ENCODE data around the gene PLEKHG3. TPM values are rescaled to one million over a fixed set of nuclear protein-coding genes. Genes with fewer than 3 reads are reported as not detected.
A peak's percentile ranks its signal among the peaks of the same experiment; 100 is the strongest.

PLEKHG3 gene
- total RNA-seq, 2 donors from 2014 or later = 61.4 to 65.5 TPM

GRCh38 chr14:64692189-64692985, 11.8 kb upstream of the PLEKHG3 start:
- H3K4me3 Mint-ChIP-seq = no peak overlapping the region
- ATAC-seq = no peak
- H3K4me1 Mint-ChIP-seq = peaks cover 42% of the 10 kb centered on the region
- no peaks in the 10 kb centered on the region for H3K36me3 Mint-ChIP-seq (ENCODE audit: low read depth)
- DNase-seq = no peak
- H3K9me3 ChIP-seq (ENCODE audit: control insufficient read depth, low read length, poor library complexity, severe bottlenecking) = no peaks in the 10 kb centered on the region
- H3K27me3 Mint-ChIP-seq = no peaks in the 10 kb centered on the region
- H3K27ac Mint-ChIP-seq = no peak overlapping the region

GRCh38 chr14:64692986-64693809, 11.0 kb upstream of the PLEKHG3 start:
- no peak for DNase-seq
- Mint-ChIP-seq H3K36me3 (ENCODE audit: low read depth) (no peaks in the 10 kb centered on the region), H3K27me3 (no peaks in the 10 kb centered on the region), H3K4me3 (no peak overlapping the region), H3K27ac (peak overlapping the region; percentile 47), H3K4me1 (peaks cover 40% of the 10 kb centered on the region)
- ATAC-seq = no peak
- H3K9me3 ChIP-seq (ENCODE audit: control insufficient read depth, low read length, poor library complexity, severe bottlenecking) = no peaks in the 10 kb centered on the region

GRCh38 chr14:64693810-64694165, 10.4 kb upstream of the PLEKHG3 start:
- no peak for ATAC-seq
- Mint-ChIP-seq H3K36me3 (ENCODE audit: low read depth) (no peaks in the 10 kb centered on the region), H3K27me3 (no peaks in the 10 kb centered on the region), H3K27ac (peak overlapping the region; percentile 47), H3K4me3 (no peak overlapping the region), H3K4me1 (peaks cover 40% of the 10 kb centered on the region)
- no peak for DNase-seq
- H3K9me3 ChIP-seq (ENCODE audit: control insufficient read depth, low read length, poor library complexity, severe bottlenecking) = no peaks in the 10 kb centered on the region

GRCh38 chr14:64695071-64695470, 9.2 kb upstream of the PLEKHG3 start:
- H3K4me1 Mint-ChIP-seq = peaks cover 36% of the 10 kb centered on the region

GRCh38 chr14:64696355-64696857, 7.8 kb upstream of the PLEKHG3 start:
- ATAC-seq = peak; percentile 82
- Mint-ChIP-seq H3K27me3 (no peaks in the 10 kb centered on the region), H3K27ac (peak overlapping the region; percentile 84), H3K4me1 (peaks cover 36% of the 10 kb centered on the region), H3K4me3 (peak overlapping the region; percentile 55), H3K36me3 (ENCODE audit: low read depth) (no peaks in the 10 kb centered on the region)
- H3K9me3 ChIP-seq (ENCODE audit: control insufficient read depth, low read length, poor library complexity, severe bottlenecking) = no peaks in the 10 kb centered on the region
- no peak for DNase-seq

More at GRCh38 chr14:64695071-64695470, 9.2 kb upstream of the PLEKHG3 start:
- H3K27me3 Mint-ChIP-seq = no peaks in the 10 kb centered on the region
- no peak for ATAC-seq
- no peaks in the 10 kb centered on the region for H3K36me3 Mint-ChIP-seq (ENCODE audit: low read depth)
- no peak for DNase-seq
- no peak overlapping the region for H3K4me3 Mint-ChIP-seq
- H3K9me3 ChIP-seq (ENCODE audit: control insufficient read depth, low read length, poor library complexity, severe bottlenecking) = no peaks in the 10 kb centered on the region
- H3K27ac Mint-ChIP-seq = peak overlapping the region; percentile 47

- H3K4me3 Mint-ChIP-seq = no peak overlapping the region
- ATAC-seq = peak; percentile 68
- no peaks in the 10 kb centered on the region for H3K9me3 ChIP-seq (ENCODE audit: control insufficient read depth, low read length, poor library complexity, severe bottlenecking)
- peaks cover 50% of the 10 kb centered on the region for H3K4me1 Mint-ChIP-seq
- no peaks in the 10 kb centered on the region for H3K27me3 Mint-ChIP-seq
- H3K27ac Mint-ChIP-seq = peak overlapping the region; percentile 84
- H3K36me3 Mint-ChIP-seq (ENCODE audit: low read depth) = no peaks in the 10 kb centered on the region
- DNase-seq = no peak
Measured at GRCh38 chr14:64698903-64699302, 5.3 kb upstream of the PLEKHG3 start.

- no peak overlapping the region for H3K27ac Mint-ChIP-seq
- DNase-seq (no peak), ATAC-seq (no peak)
- H3K9me3 ChIP-seq (ENCODE audit: control insufficient read depth, low read length, poor library complexity, severe bottlenecking) = no peaks in the 10 kb centered on the region
- H3K4me1 Mint-ChIP-seq = peaks cover 44% of the 10 kb centered on the region
- no peaks in the 10 kb centered on the region for H3K27me3 Mint-ChIP-seq
- no peak overlapping the region for H3K4me3 Mint-ChIP-seq
- no peaks in the 10 kb centered on the region for H3K36me3 Mint-ChIP-seq (ENCODE audit: low read depth)
Measured at GRCh38 chr14:64700290-64700689, 3.9 kb upstream of the PLEKHG3 start.

GRCh38 chr14:64700894-64701293, 3.3 kb upstream of the PLEKHG3 start:
- H3K9me3 ChIP-seq (ENCODE audit: control insufficient read depth, low read length, poor library complexity, severe bottlenecking) = no peaks in the 10 kb centered on the region
- Mint-ChIP-seq H3K4me1 (peaks cover 48% of the 10 kb centered on the region), H3K27ac (no peak overlapping the region), H3K4me3 (no peak overlapping the region), H3K36me3 (ENCODE audit: low read depth) (peaks cover under 1% of the 10 kb centered on the region), H3K27me3 (no peaks in the 10 kb centered on the region)
- DNase-seq (no peak), ATAC-seq (no peak)

GRCh38 chr14:64701660-64702059, 2.6 kb upstream of the PLEKHG3 start:
- H3K4me1 Mint-ChIP-seq = peaks cover 45% of the 10 kb centered on the region
- DNase-seq (no peak), ATAC-seq (no peak)
- H3K36me3 Mint-ChIP-seq (ENCODE audit: low read depth) = peaks cover 2% of the 10 kb centered on the region
- H3K27ac Mint-ChIP-seq = no peak overlapping the region
- H3K4me3 Mint-ChIP-seq = no peak overlapping the region
- no peaks in the 10 kb centered on the region for H3K27me3 Mint-ChIP-seq
- H3K9me3 ChIP-seq (ENCODE audit: control insufficient read depth, low read length, poor library complexity, severe bottlenecking) = no peaks in the 10 kb centered on the region

- peaks cover 46% of the 10 kb centered on the region for H3K4me1 Mint-ChIP-seq
- peak; percentile 17 for ATAC-seq
- peak overlapping the region; percentile 98 for H3K27ac Mint-ChIP-seq
Measured at GRCh38 chr14:64702493-64703394, 1.5 kb upstream of the PLEKHG3 start.

GRCh38 chr14:64703395-64704142, 655 bp upstream of the PLEKHG3 start:
- H3K9me3 ChIP-seq (ENCODE audit: control insufficient read depth, low read length, poor library complexity, severe bottlenecking) = no peaks in the 10 kb centered on the region
- Mint-ChIP-seq H3K4me1 (peaks cover 50% of the 10 kb centered on the region), H3K36me3 (ENCODE audit: low read depth) (peaks cover 2% of the 10 kb centered on the region), H3K4me3 (peak overlapping the region; percentile 92), H3K27me3 (no peaks in the 10 kb centered on the region), H3K27ac (peak overlapping the region; percentile 98)
- DNase-seq (no peak), ATAC-seq (no peak)

More at GRCh38 chr14:64702493-64703394, 1.5 kb upstream of the PLEKHG3 start:
- H3K4me3 Mint-ChIP-seq = peak overlapping the region; percentile 92
- peak in 2 of 3 donors; percentile 34 to 52 for DNase-seq
- H3K36me3 Mint-ChIP-seq (ENCODE audit: low read depth) = peaks cover 2% of the 10 kb centered on the region
- no peaks in the 10 kb centered on the region for H3K9me3 ChIP-seq (ENCODE audit: control insufficient read depth, low read length, poor library complexity, severe bottlenecking)
- no peaks in the 10 kb centered on the region for H3K27me3 Mint-ChIP-seq

- ATAC-seq (peak; percentile 16), DNase-seq (no peak)
- Mint-ChIP-seq H3K4me3 (peak overlapping the region; percentile 92), H3K4me1 (peaks cover 57% of the 10 kb centered on the region), H3K36me3 (ENCODE audit: low read depth) (peaks cover 2% of the 10 kb centered on the region), H3K27me3 (no peaks in the 10 kb centered on the region), H3K27ac (peak overlapping the region; percentile 98)
- H3K9me3 ChIP-seq (ENCODE audit: control insufficient read depth, low read length, poor library complexity, severe bottlenecking) = no peaks in the 10 kb centered on the region
Measured at GRCh38 chr14:64704743-64705380, 638 bp downstream of the PLEKHG3 start.
